ENCODE measurements around the gene VPS52.
A peak's percentile ranks its signal among the peaks of the same experiment; 100 is the strongest.

Gene VPS52

GRCh38 chr6:33249732-33250630, 21.7 kb downstream of the VPS52 start (continued):
- no peak for TF ChIP-seq ZNF513 (tag by site-specific recombination; IDR thresholded peaks at IDR 0.05)
- TF ChIP-seq ZNF350 (tag by site-specific recombination; IDR thresholded peaks at IDR 0.05), result no peak
- TF ChIP-seq ZNF416 (tag by site-specific recombination; IDR thresholded peaks at IDR 0.05), result no peak
- TF ChIP-seq ZSCAN23 (tag by site-specific recombination; IDR thresholded peaks at IDR 0.05), result no peak
- TF ChIP-seq ZNF561 (tag by site-specific recombination; IDR thresholded peaks at IDR 0.05; ENCODE audit: borderline replicate concordance), result no peak
- TF ChIP-seq SCRT2 (tag by site-specific recombination; IDR thresholded peaks at IDR 0.05), result no peak
- TF ChIP-seq CTCF (tag by site-specific recombination; IDR thresholded peaks at IDR 0.05), result no peak
- no peak for TF ChIP-seq ZBTB11 (tag by site-specific recombination; conservative IDR thresholded peaks at IDR 0.05; ENCODE audit: low read depth)
- TF ChIP-seq ZNF37A (tag by site-specific recombination; IDR thresholded peaks at IDR 0.05), result no peak
- TF ChIP-seq ZNF133 (tag by site-specific recombination; IDR thresholded peaks at IDR 0.05), result no peak
- TF ChIP-seq SP3 (tag by site-specific recombination; IDR thresholded peaks at IDR 0.05), result no peak
- peak; percentile 9; the same call in 1 of the 2 replicates for TF ChIP-seq ZNF660 (tag by site-specific recombination; IDR thresholded peaks at IDR 0.05)
- TF ChIP-seq HOXD13 (CRISPR knock-in tag; IDR thresholded peaks at IDR 0.05; ENCODE audit: borderline replicate concordance), result no peak
- TF ChIP-seq ZNF623 (tag by site-specific recombination; IDR thresholded peaks at IDR 0.05), result no peak
- TF ChIP-seq SP2 (tag by site-specific recombination; IDR thresholded peaks at IDR 0.05), result no peak
- peak; percentile 69 for TF ChIP-seq ZBTB48 (tag by site-specific recombination; IDR thresholded peaks at IDR 0.05)
- no peak for TF ChIP-seq ZSCAN18 (tag by site-specific recombination; IDR thresholded peaks at IDR 0.05)
- no peak for TF ChIP-seq GLI2 (tag by site-specific recombination; IDR thresholded peaks at IDR 0.05; ENCODE audit: borderline replicate concordance, low read depth)
- TF ChIP-seq ZBTB6 (tag by site-specific recombination; IDR thresholded peaks at IDR 0.05), result peak; percentile 63; the same call in 1 of the 2 replicates
- TF ChIP-seq AEBP2 (tag by site-specific recombination; IDR thresholded peaks at IDR 0.05; ENCODE audit: borderline replicate concordance), result no peak
- TF ChIP-seq ZIC2 (tag by site-specific recombination; IDR thresholded peaks at IDR 0.05), result no peak
- TF ChIP-seq HOXA7 (CRISPR knock-in tag; IDR thresholded peaks at IDR 0.05; ENCODE audit: borderline replicate concordance), result no peak
- TF ChIP-seq ZNF560 (tag by site-specific recombination; IDR thresholded peaks at IDR 0.05; ENCODE audit: borderline replicate concordance), result no peak
- no peak for TF ChIP-seq ZSCAN16 (tag by site-specific recombination; IDR thresholded peaks at IDR 0.05)
- TF ChIP-seq GFI1B (tag by site-specific recombination; IDR thresholded peaks at IDR 0.05), result 0 out of 2 replicates have a peak, but pooled peaks have one; percentile 26
- TF ChIP-seq ZNF398 (tag by site-specific recombination; IDR thresholded peaks at IDR 0.05), result no peak
